GM12892 (cell line): Measurements from ENCODE around the gene HSBP1.

ENCODE experiments used
- POLR2A ChIP-seq: IDR thresholded peaks from 2 replicates; pipeline ENCODE4 v1.6.1; 2011; ENCODE audit warnings: low read depth, low read length, control low read depth
- POLR2AphosphoS5 ChIP-seq: IDR thresholded peaks from 2 replicates; pipeline ENCODE4 v1.6.1; 2011; ENCODE audit warnings: low read depth, low read length, control low read depth

- TF ChIP-seq POLR2A = no peak
- TF ChIP-seq POLR2AphosphoS5 = no peak
These were observed 8.4 kb upstream of the HSBP1 start for GRCh38 chr16:83799336-83799735.
